GM20000 (cell line): ENCODE measurements around the gene GFI1B.
A peak's percentile ranks its signal among the peaks of the same experiment; 100 is the strongest.

ENCODE experiments used
- DNase-seq: peaks from one replicate; pipeline ENCODE4 v3.0.0; 2012; ENCODE audit warnings: low spot score
- TF ChIP-seq, protein P1 (sequence below): IDR thresholded peaks from 2 replicates; pipeline ENCODE4 v1.5.1; 2012; ENCODE audit warnings: mild to moderate bottlenecking, control low read depth; ENCODE audit errors: extremely low read depth, missing control alignments

The GFI1B gene

GRCh38 chr9:133026426-133026825, 47.9 kb downstream of the GFI1B start:
- no peak for DNase-seq
- TF ChIP-seq, protein P1, sequence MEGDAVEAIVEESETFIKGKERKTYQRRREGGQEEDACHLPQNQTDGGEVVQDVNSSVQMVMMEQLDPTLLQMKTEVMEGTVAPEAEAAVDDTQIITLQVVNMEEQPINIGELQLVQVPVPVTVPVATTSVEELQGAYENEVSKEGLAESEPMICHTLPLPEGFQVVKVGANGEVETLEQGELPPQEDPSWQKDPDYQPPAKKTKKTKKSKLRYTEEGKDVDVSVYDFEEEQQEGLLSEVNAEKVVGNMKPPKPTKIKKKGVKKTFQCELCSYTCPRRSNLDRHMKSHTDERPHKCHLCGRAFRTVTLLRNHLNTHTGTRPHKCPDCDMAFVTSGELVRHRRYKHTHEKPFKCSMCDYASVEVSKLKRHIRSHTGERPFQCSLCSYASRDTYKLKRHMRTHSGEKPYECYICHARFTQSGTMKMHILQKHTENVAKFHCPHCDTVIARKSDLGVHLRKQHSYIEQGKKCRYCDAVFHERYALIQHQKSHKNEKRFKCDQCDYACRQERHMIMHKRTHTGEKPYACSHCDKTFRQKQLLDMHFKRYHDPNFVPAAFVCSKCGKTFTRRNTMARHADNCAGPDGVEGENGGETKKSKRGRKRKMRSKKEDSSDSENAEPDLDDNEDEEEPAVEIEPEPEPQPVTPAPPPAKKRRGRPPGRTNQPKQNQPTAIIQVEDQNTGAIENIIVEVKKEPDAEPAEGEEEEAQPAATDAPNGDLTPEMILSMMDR = no peak

- TF ChIP-seq, protein P1 = no peak
- DNase-seq = no peak
These were observed 48.6 kb downstream of the GFI1B start for GRCh38 chr9:133027134-133027533.

DNA sequence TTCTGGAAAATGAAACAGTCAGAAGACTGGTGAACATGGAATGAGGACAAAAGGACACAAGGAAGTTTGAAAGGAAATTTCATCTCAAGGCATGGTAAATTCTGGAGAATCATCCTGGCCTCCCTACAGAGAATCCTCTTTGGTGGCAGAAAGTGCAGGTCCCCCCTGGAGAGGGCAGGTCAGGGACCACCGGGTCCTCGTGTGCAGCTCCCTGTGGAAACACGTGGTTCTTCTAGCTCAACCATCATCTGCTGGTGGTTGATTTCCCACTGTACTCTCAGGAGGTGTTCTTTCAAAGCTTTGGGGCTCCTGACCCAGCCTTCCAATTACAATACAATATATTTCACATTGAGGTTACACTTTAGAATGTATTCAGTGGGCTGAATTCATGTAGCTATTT, 49.7 kb downstream of the GFI1B start:
- TF ChIP-seq, protein P1 = no peak
- no peak for DNase-seq

DNA sequence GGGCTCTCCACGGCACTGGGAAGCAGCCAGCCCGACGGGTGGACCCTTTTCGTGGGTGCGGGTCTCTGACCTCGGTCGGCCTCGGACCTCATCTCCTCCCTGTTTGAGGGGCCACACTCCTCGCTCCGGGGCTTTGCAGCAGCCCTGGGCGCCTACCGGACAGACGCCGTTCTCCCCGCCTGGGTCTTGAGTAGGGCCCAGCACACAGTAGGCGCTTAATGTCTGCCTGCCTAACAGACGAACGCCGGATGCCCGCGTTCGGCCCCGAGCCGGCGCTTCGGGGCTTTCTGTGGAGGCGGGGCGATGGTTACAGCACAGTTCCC, 51.5 kb downstream of the GFI1B start:
- DNase-seq = no peak
- TF ChIP-seq, protein P1 = no peak

DNA sequence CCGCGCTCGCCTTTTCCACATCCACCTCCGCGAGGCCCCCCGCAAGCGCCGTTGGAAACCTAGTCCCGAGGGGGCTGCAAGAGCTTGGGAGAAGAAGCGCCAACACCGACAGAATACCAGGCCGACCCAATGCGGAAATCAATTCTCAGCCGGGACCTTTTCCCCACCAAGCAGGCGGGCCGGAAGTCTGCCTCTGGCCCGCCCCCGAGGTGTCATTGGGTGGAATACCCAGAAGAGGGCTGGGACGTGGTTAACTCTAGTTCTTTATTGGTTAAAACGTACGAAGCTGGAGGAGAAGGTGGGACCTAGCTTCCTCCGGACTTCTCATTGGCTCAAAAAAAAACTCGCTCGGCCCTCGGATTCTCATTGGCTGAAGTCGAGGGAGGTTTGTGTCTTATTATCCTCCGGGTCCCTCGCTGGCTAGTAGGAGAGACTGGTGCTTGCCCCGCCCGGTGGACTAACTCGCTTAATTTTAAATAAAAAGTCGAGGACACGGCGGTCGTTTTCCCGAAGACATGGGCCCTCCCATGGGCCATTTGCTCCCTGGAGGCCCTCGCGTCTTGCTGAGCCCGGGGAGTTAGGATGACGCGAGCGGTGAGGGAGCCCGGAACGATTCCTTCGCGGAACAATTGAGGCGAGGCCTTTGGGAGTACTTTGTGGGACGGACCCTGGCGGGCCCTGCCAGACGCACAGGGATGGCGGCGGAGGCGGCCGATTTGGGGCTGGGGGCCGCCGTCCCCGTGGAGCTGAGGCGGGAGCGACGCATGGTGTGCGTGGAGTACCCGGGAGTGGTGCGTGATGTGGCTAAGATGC, 52.0 kb downstream of the GFI1B start, which contains the start of gene GTF3C5:
Gene GTF3C5 (plus strand): TSS at position 681 of the 813 bp plus-strand sequence. CDS start 15 bp downstream, at position 696.
- TF ChIP-seq, protein P1 = no peak
- DNase-seq = peak; percentile 97

DNA sequence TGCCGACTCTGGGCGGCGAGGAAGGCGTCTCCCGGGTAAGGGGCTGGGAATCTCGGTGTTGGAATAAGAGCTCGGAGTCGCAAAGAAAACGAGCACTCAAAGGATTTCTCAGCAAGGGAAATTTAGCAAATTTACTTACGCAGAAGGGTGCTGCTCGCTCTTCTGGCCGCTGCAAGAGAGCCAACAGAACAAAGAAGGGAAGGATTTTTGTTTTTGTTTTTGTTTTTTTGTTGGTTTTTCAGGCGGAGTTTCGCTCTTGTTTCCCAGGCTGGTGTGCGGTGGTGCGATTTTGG, 52.6 kb downstream of the GFI1B start:
- no peak for DNase-seq
- TF ChIP-seq, protein P1 = no peak

- TF ChIP-seq, protein P1 = no peak
- DNase-seq = no peak
These were observed 53.0 kb downstream of the GFI1B start for GRCh38 chr9:133031496-133031911.
